Neural cell (in vitro differentiated cells): ENCODE data around the gene PFDN5. TPM values are rescaled to one million over a fixed set of nuclear protein-coding genes. Genes with fewer than 3 reads are reported as not detected.
A peak's percentile ranks its signal among the peaks of the same experiment; 100 is the strongest.

Source experiments
- H2AFZ ChIP-seq: fragments of 200-600, 300-800 bp; sonication (generic), shearing (Covaris generic); 2 replicates; pipeline ENCODE4 v1.6.0; 2014; ENCODE audit warnings: low read depth, mild to moderate bottlenecking, antibody characterized with exemption, low read length, moderate library complexity
- H3F3A ChIP-seq: fragments of 200-600 bp; shearing (Covaris generic); 2 replicates; pipeline ENCODE4 v1.6.1; 2016; ENCODE audit warnings: mild to moderate bottlenecking, moderate library complexity, mixed read lengths, antibody characterized with exemption, low read length; ENCODE audit not compliant: insufficient read depth, poor library complexity, severe bottlenecking
- H3K27ac ChIP-seq: fragments of 200-600, 300-800 bp; sonication (generic), shearing (Covaris generic); 2 replicates; pipeline ENCODE4 v1.5.1; 2014; ENCODE audit warnings: mild to moderate bottlenecking, low read length, moderate library complexity
- H3K27me3 ChIP-seq: fragments of 300-800, 200-600 bp; sonication (generic), shearing (Covaris generic); 2 replicates; pipeline ENCODE4 v1.6.0; 2014; ENCODE audit warnings: mild to moderate bottlenecking, low read depth, low read length, moderate library complexity; ENCODE audit not compliant: insufficient read depth
- H3K36me3 ChIP-seq: fragments of 300-800, 200-600 bp; sonication (generic), shearing (Covaris generic); 2 replicates; pipeline ENCODE4 v1.5.1; 2014; ENCODE audit warnings: mild to moderate bottlenecking, antibody characterized with exemption, low read length, moderate library complexity; ENCODE audit not compliant: insufficient read depth
- H3K4me2 ChIP-seq: fragments of 300-800, 200-600 bp; sonication (generic), shearing (Covaris generic); 2 replicates; pipeline ENCODE4 v1.6.0; 2014; ENCODE audit warnings: mild to moderate bottlenecking, low read length
- H3K4me3 ChIP-seq: fragments of 300-800, 200-600 bp; sonication (generic), shearing (Covaris generic); 2 replicates; pipeline ENCODE4 v1.5.1; 2014; ENCODE audit warnings: mild to moderate bottlenecking, low read length, moderate library complexity
- H3K79me2 ChIP-seq: fragments of 200-600 bp; shearing (Covaris generic); replicated peaks from 2 replicates; pipeline ENCODE4 v1.6.0; 2014; ENCODE audit warnings: mild to moderate bottlenecking, low read length, moderate library complexity; ENCODE audit not compliant: insufficient read depth
- H3K9ac ChIP-seq: fragments of 300-800, 200-600 bp; sonication (generic), shearing (Covaris generic); 2 replicates; pipeline ENCODE4 v1.6.1; 2016; ENCODE audit warnings: mild to moderate bottlenecking, low read length, mixed read lengths
- H3K9me2 ChIP-seq: fragments of 200-600 bp; shearing (Covaris generic); 2 replicates; pipeline ENCODE4 v1.6.1; 2016; ENCODE audit warnings: mild to moderate bottlenecking, low read length, mixed read lengths; ENCODE audit not compliant: insufficient read depth
- H3K9me3 ChIP-seq: fragments of 200-600, 300-800 bp; sonication (generic), shearing (Covaris generic); 2 replicates; pipeline ENCODE4 v1.6.1; 2016; ENCODE audit warnings: mild to moderate bottlenecking, mixed run types, low read length, moderate library complexity, mixed read lengths
- H4K20me1 ChIP-seq: fragments of 200-600 bp; shearing (Covaris generic); 2 replicates; pipeline ENCODE4 v1.6.1; 2016; ENCODE audit warnings: mild to moderate bottlenecking, mixed run types; ENCODE audit not compliant: insufficient read depth
- EP300 ChIP-seq: fragments of 450-650 bp; conservative IDR thresholded peaks from 2 replicates; pipeline ENCODE4 v1.6.1; 2014; ENCODE audit warnings: antibody characterized with exemption, mild to moderate bottlenecking, moderate library complexity; ENCODE audit not compliant: poor library complexity, severe bottlenecking
- EZH2 ChIP-seq: fragments of 200-600, 300-800 bp; shearing (Covaris generic), sonication (generic); IDR thresholded peaks from 2 replicates; pipeline ENCODE4 v1.6.1; 2014; ENCODE audit warnings: antibody characterized with exemption, low read length, borderline replicate concordance, mild to moderate bottlenecking; ENCODE audit not compliant: insufficient read depth, poor library complexity, severe bottlenecking
- MXI1 ChIP-seq: fragments of 450-650 bp; conservative IDR thresholded peaks from 2 replicates; pipeline ENCODE4 v1.6.1; 2014; ENCODE audit warnings: antibody characterized with exemption, mild to moderate bottlenecking; ENCODE audit not compliant: poor library complexity, severe bottlenecking
- POLR2AphosphoS5 ChIP-seq: IDR thresholded peaks from 2 replicates; pipeline ENCODE4 v1.6.1; 2012
- RAD21 ChIP-seq: fragments of 450-650 bp; conservative IDR thresholded peaks from 2 replicates; pipeline ENCODE4 v1.6.1; 2014; ENCODE audit warnings: antibody characterized with exemption, mild to moderate bottlenecking, moderate library complexity
- SMC3 ChIP-seq: fragments of 450-650 bp; conservative IDR thresholded peaks from 2 replicates; pipeline ENCODE4 v1.6.1; 2014; ENCODE audit warnings: antibody characterized with exemption, mild to moderate bottlenecking, moderate library complexity; ENCODE audit not compliant: poor library complexity
- TAF1 ChIP-seq: IDR thresholded peaks from 2 replicates; pipeline ENCODE4 v1.6.1; 2012; ENCODE audit warnings: low read depth
- polyA minus RNA-seq: library from RNA; depleted of rRNA, polyadenylated mRNA; stranded (reverse); fragments of >200 nt; gene quantifications from 2 replicates; pipeline ENCODE4 v1.2.3, GENCODE V29; 2014
- polyA plus RNA-seq: library from polyadenylated mRNA; depleted of rRNA; stranded (reverse); fragments of >200 nt; gene quantifications from 2 replicates; pipeline ENCODE4 v1.2.3, GENCODE V29; 2014
- TF ChIP-seq, protein P1 (sequence below): IDR thresholded peaks from 2 replicates; pipeline ENCODE4 v1.6.1; 2012; ENCODE audit warnings: borderline replicate concordance
- TF ChIP-seq, protein P2 (sequence below): fragments of 450-650 bp; IDR thresholded peaks from 2 replicates; pipeline ENCODE4 v1.5.1; 2014; ENCODE audit warnings: antibody characterized with exemption, mild to moderate bottlenecking, moderate library complexity; ENCODE audit not compliant: poor library complexity, severe bottlenecking

PFDN5 gene
- polyA plus RNA-seq (1,371 and 1,383 TPM in 2 replicates), polyA minus RNA-seq (174 and 217 TPM in 2 replicates)

DNA sequence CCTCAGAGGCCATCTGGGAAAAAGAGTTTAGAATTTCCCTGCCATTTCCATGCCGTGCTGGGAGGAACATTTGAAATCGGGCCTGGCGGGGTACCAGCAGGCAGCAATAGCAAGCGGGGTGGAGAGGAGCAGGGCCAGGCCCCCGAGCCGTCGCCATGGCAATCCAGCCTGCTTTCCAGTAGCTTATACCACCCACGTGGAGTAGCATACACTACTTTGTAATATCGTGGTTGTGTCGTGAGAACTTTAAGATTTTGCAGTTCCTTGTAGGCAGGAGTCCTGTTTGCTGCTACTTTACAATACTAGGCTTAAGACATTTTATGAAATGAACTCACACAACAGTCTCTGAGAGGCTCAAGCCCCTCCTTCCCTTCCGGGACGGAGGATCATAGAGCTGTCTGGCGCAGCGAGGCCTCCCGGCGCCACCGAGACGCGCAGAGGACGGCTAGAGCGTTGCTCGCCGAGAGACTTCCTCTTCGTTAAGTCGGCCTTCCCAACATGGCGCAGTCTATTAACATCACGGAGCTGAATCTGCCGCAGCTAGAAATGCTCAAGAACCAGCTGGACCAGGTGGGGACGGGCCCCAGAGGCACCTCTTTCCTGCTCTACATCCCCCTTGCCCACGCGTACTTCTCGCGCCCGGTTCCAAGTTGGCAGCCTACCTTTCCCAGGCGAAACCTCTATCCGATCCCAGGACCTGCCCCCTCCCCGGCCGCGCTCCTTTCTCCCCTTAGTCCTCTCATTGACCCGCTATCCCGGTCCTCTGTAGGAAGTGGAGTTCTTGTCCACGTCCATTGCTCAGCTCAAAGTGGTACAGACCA is at the start of gene PFDN5:
TSS of gene PFDN5 (plus strand) at position 473 of the 821 bp plus-strand sequence. CDS start at position 499, 26 bp downstream.
- Histone ChIP-seq H3K9me2 (no peaks in the 10 kb centered on the region), H3K9ac (peak within 1 kb of the TSS; percentile 90), H2AFZ (peak within 1 kb of the TSS; percentile 81), H3K4me2 (peak within 1 kb of the TSS; percentile 89), H3K36me3 (no peaks in the 10 kb centered on the region), H3K79me2 (peaks cover 22% of the 10 kb centered on the region), H4K20me1 (no peaks in the 10 kb centered on the region), H3F3A (peaks cover 3% of the 10 kb centered on the region), H3K9me3 (no peaks in the 10 kb centered on the region), H3K27me3 (no peaks in the 10 kb centered on the region), H3K4me3 (peak within 1 kb of the TSS; percentile 89), H3K27ac (peak within 1 kb of the TSS; percentile 82)
- no peak for TF ChIP-seq EZH2
- TF ChIP-seq, protein P1, sequence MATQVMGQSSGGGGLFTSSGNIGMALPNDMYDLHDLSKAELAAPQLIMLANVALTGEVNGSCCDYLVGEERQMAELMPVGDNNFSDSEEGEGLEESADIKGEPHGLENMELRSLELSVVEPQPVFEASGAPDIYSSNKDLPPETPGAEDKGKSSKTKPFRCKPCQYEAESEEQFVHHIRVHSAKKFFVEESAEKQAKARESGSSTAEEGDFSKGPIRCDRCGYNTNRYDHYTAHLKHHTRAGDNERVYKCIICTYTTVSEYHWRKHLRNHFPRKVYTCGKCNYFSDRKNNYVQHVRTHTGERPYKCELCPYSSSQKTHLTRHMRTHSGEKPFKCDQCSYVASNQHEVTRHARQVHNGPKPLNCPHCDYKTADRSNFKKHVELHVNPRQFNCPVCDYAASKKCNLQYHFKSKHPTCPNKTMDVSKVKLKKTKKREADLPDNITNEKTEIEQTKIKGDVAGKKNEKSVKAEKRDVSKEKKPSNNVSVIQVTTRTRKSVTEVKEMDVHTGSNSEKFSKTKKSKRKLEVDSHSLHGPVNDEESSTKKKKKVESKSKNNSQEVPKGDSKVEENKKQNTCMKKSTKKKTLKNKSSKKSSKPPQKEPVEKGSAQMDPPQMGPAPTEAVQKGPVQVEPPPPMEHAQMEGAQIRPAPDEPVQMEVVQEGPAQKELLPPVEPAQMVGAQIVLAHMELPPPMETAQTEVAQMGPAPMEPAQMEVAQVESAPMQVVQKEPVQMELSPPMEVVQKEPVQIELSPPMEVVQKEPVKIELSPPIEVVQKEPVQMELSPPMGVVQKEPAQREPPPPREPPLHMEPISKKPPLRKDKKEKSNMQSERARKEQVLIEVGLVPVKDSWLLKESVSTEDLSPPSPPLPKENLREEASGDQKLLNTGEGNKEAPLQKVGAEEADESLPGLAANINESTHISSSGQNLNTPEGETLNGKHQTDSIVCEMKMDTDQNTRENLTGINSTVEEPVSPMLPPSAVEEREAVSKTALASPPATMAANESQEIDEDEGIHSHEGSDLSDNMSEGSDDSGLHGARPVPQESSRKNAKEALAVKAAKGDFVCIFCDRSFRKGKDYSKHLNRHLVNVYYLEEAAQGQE = peak; percentile 59
- TF ChIP-seq EP300 = peak; percentile 25
- TF ChIP-seq RAD21 = peak; percentile 36
- TF ChIP-seq SMC3 = no peak
- TF ChIP-seq, protein P2, sequence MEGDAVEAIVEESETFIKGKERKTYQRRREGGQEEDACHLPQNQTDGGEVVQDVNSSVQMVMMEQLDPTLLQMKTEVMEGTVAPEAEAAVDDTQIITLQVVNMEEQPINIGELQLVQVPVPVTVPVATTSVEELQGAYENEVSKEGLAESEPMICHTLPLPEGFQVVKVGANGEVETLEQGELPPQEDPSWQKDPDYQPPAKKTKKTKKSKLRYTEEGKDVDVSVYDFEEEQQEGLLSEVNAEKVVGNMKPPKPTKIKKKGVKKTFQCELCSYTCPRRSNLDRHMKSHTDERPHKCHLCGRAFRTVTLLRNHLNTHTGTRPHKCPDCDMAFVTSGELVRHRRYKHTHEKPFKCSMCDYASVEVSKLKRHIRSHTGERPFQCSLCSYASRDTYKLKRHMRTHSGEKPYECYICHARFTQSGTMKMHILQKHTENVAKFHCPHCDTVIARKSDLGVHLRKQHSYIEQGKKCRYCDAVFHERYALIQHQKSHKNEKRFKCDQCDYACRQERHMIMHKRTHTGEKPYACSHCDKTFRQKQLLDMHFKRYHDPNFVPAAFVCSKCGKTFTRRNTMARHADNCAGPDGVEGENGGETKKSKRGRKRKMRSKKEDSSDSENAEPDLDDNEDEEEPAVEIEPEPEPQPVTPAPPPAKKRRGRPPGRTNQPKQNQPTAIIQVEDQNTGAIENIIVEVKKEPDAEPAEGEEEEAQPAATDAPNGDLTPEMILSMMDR = peak; percentile 38
- TF ChIP-seq TAF1 = peak; percentile 90
- TF ChIP-seq MXI1 = peak; percentile 99
- TF ChIP-seq POLR2AphosphoS5 = peak; percentile 86

DNA sequence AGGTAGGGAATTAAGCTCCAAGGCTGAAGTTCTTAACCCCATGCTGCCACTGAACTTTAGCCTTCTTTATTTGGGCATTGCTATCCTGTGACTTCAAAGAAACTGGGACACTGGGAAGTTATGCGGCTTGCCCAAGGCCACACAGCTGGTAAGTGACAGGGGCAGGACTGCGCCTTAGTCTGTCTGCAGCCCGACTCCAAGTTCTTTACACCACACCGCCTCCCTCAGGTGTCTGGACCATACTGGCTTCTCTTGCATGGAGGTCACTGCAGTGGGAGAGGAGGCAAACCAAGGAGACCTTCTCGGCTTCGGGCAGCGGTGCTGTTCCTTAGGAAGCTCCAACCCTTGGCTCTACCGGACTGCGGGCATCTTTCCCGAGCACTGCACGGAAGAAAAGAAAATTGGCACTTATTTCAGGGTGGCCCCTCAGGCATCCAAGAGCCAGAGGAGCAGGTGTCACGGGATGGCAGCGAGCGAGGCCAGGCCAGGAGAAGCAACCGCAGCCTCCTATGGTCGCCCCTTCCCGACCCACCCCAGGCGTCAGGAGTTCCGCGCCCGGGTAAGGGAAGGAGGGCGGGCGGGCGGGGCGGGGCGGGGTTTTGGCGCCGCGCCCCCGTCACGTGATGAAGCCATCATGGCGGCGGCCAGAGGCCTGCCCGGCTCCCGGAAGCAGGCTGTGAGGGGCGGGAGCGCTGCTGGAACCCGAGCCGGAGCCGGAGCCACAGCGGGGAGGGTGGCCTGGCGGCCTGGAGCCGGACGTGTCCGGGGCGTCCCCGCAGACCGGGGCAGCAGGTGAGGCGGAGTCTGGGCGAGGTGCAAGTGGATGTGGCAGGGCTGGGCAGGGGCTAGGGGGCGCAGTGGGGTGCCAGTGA is 43.6 kb upstream of the PFDN5 start:
- H3F3A ChIP-seq = no peaks in the 10 kb centered on the region
- H3K27ac ChIP-seq = peak overlapping the region; percentile 59
- peak; percentile 85 for TF ChIP-seq MXI1
- no peak for TF ChIP-seq EZH2
- TF ChIP-seq, protein P1 = peak; percentile 60
- TF ChIP-seq TAF1 = peak; percentile 39
- TF ChIP-seq, protein P2 = peak; percentile 65
- peak; percentile 60 for TF ChIP-seq SMC3
- peak; percentile 65 for TF ChIP-seq RAD21
- TF ChIP-seq EP300 = peak; percentile 10
- TF ChIP-seq POLR2AphosphoS5 = peak; percentile 64

More for the DNA sequence above, 43.6 kb upstream of the PFDN5 start:
- Histone ChIP-seq H3K79me2 (peaks cover 8% of the 10 kb centered on the region), H2AFZ (peak overlapping the region; percentile 87), H3K36me3 (no peaks in the 10 kb centered on the region), H4K20me1 (no peaks in the 10 kb centered on the region), H3K9me3 (no peaks in the 10 kb centered on the region), H3K4me3 (peak overlapping the region; percentile 93), H3K27me3 (no peaks in the 10 kb centered on the region), H3K9me2 (no peaks in the 10 kb centered on the region), H3K9ac (peak overlapping the region; percentile 84), H3K4me2 (peak overlapping the region; percentile 87)
